Activated CD8-positive, alpha-beta T cell treated with anti-CD3 and anti-CD28 coated beads for 36 hours (primary cell): ENCODE results near the gene GOLGA2. TPM values are rescaled to one million over a fixed set of nuclear protein-coding genes. Genes with fewer than 3 reads are reported as not detected.

Source experiments
- ATAC-seq: fragments of 200-7000 bp; cut with Tn5 transposase; one replicate; pipeline ENCODE4 v1.10.0; 2021; ENCODE audit warnings: mild to moderate bottlenecking, moderate library complexity
- CTCF ChIA-PET: fragments of 350-600 bp; sonication (Branson Sonifier 250); formaldehyde crosslinking; loops from one replicate; lab custom pipeline; 2021; ENCODE audit warnings: antibody characterized with exemption; lab: Charles Lee
- POLR2A ChIA-PET: fragments of 350-600 bp; sonication (Branson Sonifier 250); formaldehyde crosslinking; loops from one replicate; lab custom pipeline; 2021; ENCODE audit warnings: antibody characterized with exemption; lab: Charles Lee
- DNase-seq: peaks from one replicate; pipeline ENCODE4 v3.0.0-alpha.2; 2020
- H3K27ac Mint-ChIP-seq: one replicate; pipeline ENCODE4 v1.8.0; 2021; ENCODE audit warnings: mild to moderate bottlenecking, mixed read lengths
- H3K27me3 Mint-ChIP-seq: one replicate; pipeline ENCODE4 v1.8.0; 2021; ENCODE audit warnings: mixed read lengths
- H3K36me3 Mint-ChIP-seq: one replicate; pipeline ENCODE4 v1.8.0; 2021; ENCODE audit warnings: low read depth, mixed read lengths
- H3K4me1 Mint-ChIP-seq: one replicate; pipeline ENCODE4 v1.8.0; 2021; ENCODE audit warnings: low read depth, mixed read lengths
- H3K4me3 Mint-ChIP-seq: one replicate; pipeline ENCODE4 v1.8.0; 2021; ENCODE audit warnings: mild to moderate bottlenecking, moderate library complexity, mixed read lengths
- H3K9me3 Mint-ChIP-seq: one replicate; pipeline ENCODE4 v1.8.0; 2021; ENCODE audit warnings: mixed read lengths
- intact Hi-C: fragments of 100-400 bp; cut with micrococcal nuclease; formaldehyde crosslinking; loops from one replicate; pipeline ENCODE4 v1.10.0; 2022
- total RNA-seq, 2 experiments: library from RNA; stranded (reverse); gene quantifications; one replicate each; pipeline ENCODE4 v1.2.3, GENCODE V29; 2021
- TF ChIP-seq, protein P1 (sequence below): fragments of 200-600 bp; IDR thresholded peaks from one replicate; pipeline ENCODE4 v1.8.0; 2022; ENCODE audit warnings: antibody characterized with exemption, mild to moderate bottlenecking

GOLGA2 gene, protein sequence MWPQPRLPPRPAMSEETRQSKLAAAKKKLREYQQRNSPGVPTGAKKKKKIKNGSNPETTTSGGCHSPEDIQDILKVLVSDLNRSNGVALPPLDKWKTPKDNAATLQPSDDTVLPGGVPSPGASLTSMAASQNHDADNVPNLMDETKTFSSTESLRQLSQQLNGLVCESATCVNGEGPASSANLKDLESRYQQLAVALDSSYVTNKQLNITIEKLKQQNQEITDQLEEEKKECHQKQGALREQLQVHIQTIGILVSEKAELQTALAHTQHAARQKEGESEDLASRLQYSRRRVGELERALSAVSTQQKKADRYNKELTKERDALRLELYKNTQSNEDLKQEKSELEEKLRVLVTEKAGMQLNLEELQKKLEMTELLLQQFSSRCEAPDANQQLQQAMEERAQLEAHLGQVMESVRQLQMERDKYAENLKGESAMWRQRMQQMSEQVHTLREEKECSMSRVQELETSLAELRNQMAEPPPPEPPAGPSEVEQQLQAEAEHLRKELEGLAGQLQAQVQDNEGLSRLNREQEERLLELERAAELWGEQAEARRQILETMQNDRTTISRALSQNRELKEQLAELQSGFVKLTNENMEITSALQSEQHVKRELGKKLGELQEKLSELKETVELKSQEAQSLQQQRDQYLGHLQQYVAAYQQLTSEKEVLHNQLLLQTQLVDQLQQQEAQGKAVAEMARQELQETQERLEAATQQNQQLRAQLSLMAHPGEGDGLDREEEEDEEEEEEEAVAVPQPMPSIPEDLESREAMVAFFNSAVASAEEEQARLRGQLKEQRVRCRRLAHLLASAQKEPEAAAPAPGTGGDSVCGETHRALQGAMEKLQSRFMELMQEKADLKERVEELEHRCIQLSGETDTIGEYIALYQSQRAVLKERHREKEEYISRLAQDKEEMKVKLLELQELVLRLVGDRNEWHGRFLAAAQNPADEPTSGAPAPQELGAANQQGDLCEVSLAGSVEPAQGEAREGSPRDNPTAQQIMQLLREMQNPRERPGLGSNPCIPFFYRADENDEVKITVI
- 10 to 100 TPM; 29.8 to 34.6 TPM for total RNA-seq

DNA sequence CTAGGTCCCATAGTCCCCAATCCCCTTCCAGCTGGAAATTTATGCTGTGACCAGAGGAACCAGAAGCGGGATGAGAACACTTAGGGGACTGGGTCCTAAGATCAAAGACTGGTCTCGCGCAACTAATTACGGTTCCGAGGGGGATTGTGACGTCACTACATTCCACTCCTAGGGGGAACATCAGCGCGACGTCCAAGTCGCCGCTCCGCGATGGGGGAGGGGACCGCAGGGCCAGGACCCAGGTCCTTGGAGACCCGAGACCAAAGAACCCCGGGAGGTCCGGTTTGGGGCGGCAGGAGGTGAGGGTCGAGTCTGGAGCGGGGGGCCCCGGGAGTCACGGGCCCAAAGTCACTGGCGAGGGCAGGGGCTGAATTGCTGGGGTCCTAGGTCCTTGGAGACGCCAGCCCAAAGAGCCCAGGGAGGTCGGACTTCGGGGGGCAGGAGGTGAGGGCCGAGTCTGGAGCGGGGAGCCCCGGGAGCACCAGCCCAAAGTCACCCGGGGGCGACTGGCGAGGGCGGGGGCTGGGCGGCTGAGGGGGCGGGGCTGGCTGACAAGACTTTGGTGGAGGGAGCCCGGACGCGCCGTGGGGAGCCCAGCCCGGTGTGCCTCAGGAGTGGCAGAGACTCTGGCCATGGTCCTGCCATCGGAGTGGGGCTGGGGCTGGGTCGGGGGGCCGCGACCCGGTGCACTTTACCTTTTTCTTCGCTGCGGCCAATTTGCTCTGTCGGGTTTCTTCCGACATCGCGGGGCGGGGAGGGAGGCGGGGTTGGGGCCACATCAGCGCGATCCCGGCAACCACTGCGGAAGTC is at the start of gene GOLGA2:
TSS of gene GOLGA2 (minus strand) at position 810 of the 810 bp plus-strand sequence. CDS start at position 779, 31 bp downstream.
- intact Hi-C loops = no loop called here
- Mint-ChIP-seq H3K27ac (peak within 1 kb of the TSS; percentile 94), H3K36me3 (no peaks in the 10 kb centered on the region), H3K27me3 (no peaks in the 10 kb centered on the region), H3K4me1 (peaks cover 35% of the 10 kb centered on the region), H3K4me3 (peak within 1 kb of the TSS; percentile 92), H3K9me3 (no peaks in the 10 kb centered on the region)
- POLR2A ChIA-PET = interaction anchor here (0.8 kb wide), 1 partner anchor 85 kb away, joined by 3 read pairs; no protein-coding TSS in a partner anchor
- CTCF ChIA-PET = interaction anchor here (0.9 to 1.8 kb wide), 7 partner anchors 20 to 87 kb away, joined by 3 to 8 read pairs (median 4); no protein-coding TSS in a partner anchor
- no peak for DNase-seq
- TF ChIP-seq, protein P1, sequence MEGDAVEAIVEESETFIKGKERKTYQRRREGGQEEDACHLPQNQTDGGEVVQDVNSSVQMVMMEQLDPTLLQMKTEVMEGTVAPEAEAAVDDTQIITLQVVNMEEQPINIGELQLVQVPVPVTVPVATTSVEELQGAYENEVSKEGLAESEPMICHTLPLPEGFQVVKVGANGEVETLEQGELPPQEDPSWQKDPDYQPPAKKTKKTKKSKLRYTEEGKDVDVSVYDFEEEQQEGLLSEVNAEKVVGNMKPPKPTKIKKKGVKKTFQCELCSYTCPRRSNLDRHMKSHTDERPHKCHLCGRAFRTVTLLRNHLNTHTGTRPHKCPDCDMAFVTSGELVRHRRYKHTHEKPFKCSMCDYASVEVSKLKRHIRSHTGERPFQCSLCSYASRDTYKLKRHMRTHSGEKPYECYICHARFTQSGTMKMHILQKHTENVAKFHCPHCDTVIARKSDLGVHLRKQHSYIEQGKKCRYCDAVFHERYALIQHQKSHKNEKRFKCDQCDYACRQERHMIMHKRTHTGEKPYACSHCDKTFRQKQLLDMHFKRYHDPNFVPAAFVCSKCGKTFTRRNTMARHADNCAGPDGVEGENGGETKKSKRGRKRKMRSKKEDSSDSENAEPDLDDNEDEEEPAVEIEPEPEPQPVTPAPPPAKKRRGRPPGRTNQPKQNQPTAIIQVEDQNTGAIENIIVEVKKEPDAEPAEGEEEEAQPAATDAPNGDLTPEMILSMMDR = no peak
- peak; percentile 54 for ATAC-seq

DNA sequence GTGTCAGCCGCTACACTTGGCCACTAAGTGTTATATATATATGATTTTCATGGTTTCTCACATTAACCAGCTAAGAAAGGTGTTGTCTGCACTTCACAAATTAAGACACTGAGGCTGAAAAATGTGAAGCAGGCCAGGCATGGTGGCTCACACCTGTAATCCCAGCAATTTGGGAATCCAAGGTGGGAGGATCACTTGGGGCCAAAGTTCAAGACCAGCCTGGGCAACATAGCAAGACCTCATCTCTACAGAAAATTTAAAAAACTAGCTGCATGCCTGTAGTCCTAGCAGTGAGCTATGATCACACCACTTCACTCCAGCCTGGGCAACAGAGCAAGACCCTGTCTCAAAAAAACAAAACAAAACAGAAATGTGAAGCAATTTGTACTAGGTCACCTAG is 48.6 kb upstream of the GOLGA2 start:
- POLR2A ChIA-PET = interaction anchor here (0.8 kb wide), 1 partner anchor 17 kb away, joined by 3 read pairs; no protein-coding TSS in a partner anchor
- DNase-seq = no peak
- H3K27ac Mint-ChIP-seq = peak overlapping the region; percentile 34
- CTCF ChIA-PET = interaction anchor here (1.0 to 1.3 kb wide), 2 partner anchors 29 to 69 kb away, joined by 3 to 4 read pairs; no protein-coding TSS in a partner anchor
- intact Hi-C loops = no loop called here
- TF ChIP-seq, protein P1 = no peak
- no peaks in the 10 kb centered on the region for H3K9me3 Mint-ChIP-seq
- peaks cover 9% of the 10 kb centered on the region for H3K36me3 Mint-ChIP-seq
- peaks cover 24% of the 10 kb centered on the region for H3K4me1 Mint-ChIP-seq
- H3K4me3 Mint-ChIP-seq = peak overlapping the region; percentile 99
- ATAC-seq = no peak
- no peaks in the 10 kb centered on the region for H3K27me3 Mint-ChIP-seq

DNA sequence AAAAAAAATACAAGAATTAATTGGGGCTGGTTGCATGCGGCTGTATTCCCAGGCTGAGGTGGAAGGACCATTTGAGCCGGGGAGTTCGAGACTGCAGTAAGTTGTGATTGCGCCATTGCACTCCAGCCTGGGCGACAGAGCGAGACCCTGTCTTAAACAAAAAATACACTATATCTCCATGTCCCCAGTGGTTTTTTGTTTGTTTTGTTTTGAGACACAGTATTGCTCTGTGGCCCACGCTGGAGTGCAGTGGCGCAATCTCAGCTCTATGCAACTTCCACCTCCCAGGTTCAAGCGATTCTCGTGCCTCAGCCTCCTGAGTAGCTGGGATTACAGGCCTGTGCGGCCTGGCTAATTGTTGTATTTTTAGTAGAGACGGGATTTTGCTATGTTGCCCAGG is 48.0 kb upstream of the GOLGA2 start:
- H3K27me3 Mint-ChIP-seq = no peaks in the 10 kb centered on the region
- peak overlapping the region; percentile 99 for H3K4me3 Mint-ChIP-seq
- DNase-seq = no peak
- H3K27ac Mint-ChIP-seq = peak overlapping the region; percentile 97
- TF ChIP-seq, protein P1 = no peak
- H3K4me1 Mint-ChIP-seq = peaks cover 24% of the 10 kb centered on the region
- intact Hi-C loops = no loop called here
- peaks cover 9% of the 10 kb centered on the region for H3K36me3 Mint-ChIP-seq
- no peaks in the 10 kb centered on the region for H3K9me3 Mint-ChIP-seq
- ChIA-PET CTCF (interaction anchor here (1.0 to 1.3 kb wide), 2 partner anchors 28 to 69 kb away, joined by 3 to 4 read pairs; no protein-coding TSS in a partner anchor), POLR2A (interaction anchor here (1.1 to 1.4 kb wide), 2 partner anchors 9 to 46 kb away, joined by 3 to 4 read pairs; no protein-coding TSS in a partner anchor)
- no peak for ATAC-seq

DNA sequence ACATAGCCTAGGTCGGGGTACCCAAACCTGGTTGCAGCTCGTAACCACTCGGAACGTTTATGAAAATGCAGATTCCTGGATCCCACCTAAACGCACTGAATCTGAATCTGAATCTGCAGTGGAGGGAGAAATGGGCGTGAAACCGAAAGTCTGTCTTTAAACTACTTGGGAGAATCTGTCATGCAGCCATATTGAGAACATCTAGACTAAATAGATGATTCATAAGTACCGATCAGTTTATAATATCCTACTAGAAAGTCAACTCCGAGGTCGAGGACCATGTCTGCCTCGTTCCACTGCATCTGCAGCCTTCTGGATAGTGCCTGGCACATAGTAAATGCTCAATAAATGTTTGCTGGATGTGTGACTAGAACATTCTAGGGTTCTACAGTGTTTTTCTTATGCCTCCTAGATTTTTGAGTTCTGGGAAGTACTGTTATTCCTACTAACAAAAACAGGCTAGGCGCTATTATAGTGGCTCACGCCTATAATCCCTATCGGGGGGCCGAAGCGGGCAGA is 47.5 kb upstream of the GOLGA2 start:
- intact Hi-C loops = no loop called here
- Mint-ChIP-seq H3K36me3 (peaks cover 9% of the 10 kb centered on the region), H3K4me1 (peaks cover 24% of the 10 kb centered on the region), H3K4me3 (peak overlapping the region; percentile 99), H3K9me3 (no peaks in the 10 kb centered on the region), H3K27me3 (no peaks in the 10 kb centered on the region), H3K27ac (peak overlapping the region; percentile 97)
- ATAC-seq = peak; percentile 21
- ChIA-PET POLR2A (interaction anchor here (1.1 to 2.0 kb wide), 4 partner anchors 9 to 48 kb away, joined by 3 to 7 read pairs (median 5); partner anchors contain the start of gene URM1), CTCF (interaction anchor here (0.7 to 1.3 kb wide), 2 partner anchors 18 to 68 kb away, joined by 3 to 4 read pairs; no protein-coding TSS in a partner anchor)
- TF ChIP-seq, protein P1 = no peak
- DNase-seq = no peak
